H1 (cell line): ENCODE data around the gene DAZAP1. TPM values are rescaled to one million over a fixed set of nuclear protein-coding genes. Genes with fewer than 3 reads are reported as not detected.

Experiments used
- BRCA1 ChIP-seq: IDR thresholded peaks from 2 replicates; pipeline ENCODE4 v1.6.1; 2012; ENCODE audit warnings: low read depth, low read length, improper control_type of control experiment
- CEBPB ChIP-seq: IDR thresholded peaks from 2 replicates; pipeline ENCODE4 v1.6.1; 2012; ENCODE audit warnings: low read depth, low read length
- CHD2 ChIP-seq: IDR thresholded peaks from 2 replicates; pipeline ENCODE4 v1.6.1; 2012; ENCODE audit warnings: low read length, improper control_type of control experiment
- CTCF ChIP-seq, 3 experiments: IDR thresholded peaks; 1 replicate in 2 of 3; 2 replicates in 1 of 3; pipeline versions ENCODE4 v1.5.1 to v1.6.1; 2011; ENCODE audit warnings: low read length in 3 of 3, mild to moderate bottlenecking in 3 of 3, inconsistent platforms in 2 of 3, low read depth in 1 of 3, moderate library complexity in 1 of 3; ENCODE audit not compliant: insufficient read depth in 1 of 3; ENCODE audit errors: control extremely low read depth in 1 of 3
- EP300 ChIP-seq, 2 experiments: IDR thresholded peaks; 1 replicate in 1 of 2; 2 replicates in 1 of 2; pipeline ENCODE4 v1.6.1; 2011 to 2012; ENCODE audit warnings: low read depth in 2 of 2, low read length in 2 of 2, mild to moderate bottlenecking in 2 of 2, borderline replicate concordance in 1 of 2, inconsistent platforms in 1 of 2, moderate library complexity in 1 of 2
- HDAC2 ChIP-seq, 2 experiments: fragments of 300-600 bp in 1 of 2; sonication (generic) in 1 of 2; IDR thresholded peaks; 2 replicates each; pipeline ENCODE4 v1.6.1; 2011 to 2012; ENCODE audit warnings: low read depth in 2 of 2, low read length in 2 of 2, mild to moderate bottlenecking in 2 of 2, moderate library complexity in 2 of 2, borderline replicate concordance in 1 of 2, inconsistent platforms in 1 of 2
- JUN ChIP-seq: IDR thresholded peaks from 2 replicates; pipeline ENCODE4 v1.6.1; 2011; ENCODE audit warnings: low read depth, mild to moderate bottlenecking, improper control_type of control experiment, low read length
- RFX5 ChIP-seq: IDR thresholded peaks from 2 replicates; pipeline ENCODE4 v1.6.1; 2011; ENCODE audit warnings: low read depth, low read length, improper control_type of control experiment, borderline replicate concordance
- SIX5 ChIP-seq: IDR thresholded peaks from 2 replicates; pipeline ENCODE4 v1.6.1; 2011; ENCODE audit warnings: mild to moderate bottlenecking, low read depth, low read length
- ZNF274 ChIP-seq: IDR thresholded peaks from 2 replicates; pipeline ENCODE4 v1.7.0; 2012; ENCODE audit warnings: low read length, borderline replicate concordance; ENCODE audit errors: extremely low read depth
- polyA plus RNA-seq, 7 experiments: library from polyadenylated mRNA; depleted of rRNA in 3 of 7; stranded (reverse) in 5 of 7; unstranded in 2 of 7; fragments of >200 nt in 5 of 7; fragments of 200-250 nt in 2 of 7; gene quantifications; 1 replicate in 5 of 7; 2 replicates in 1 of 7; 4 replicates in 1 of 7; pipeline versions ENCODE4 v1.2.1 to v1.2.3, GENCODE V29; 2011 to 2013; ENCODE audit warnings: missing spikeins in 2 of 7, mixed read lengths in 2 of 7
- total RNA-seq: library from RNA; stranded (reverse); fragmentation: NEBNext Ultra II Directional; extraction: Animal tissue kit (Norgen Biotek cat#: 25700); gene quantifications from 2 replicates; pipeline ENCODE4 v1.2.1, GENCODE V29; 2021

The DAZAP1 gene
- total and polyA plus RNA-seq, 2 of the 8 experiments (the other 6 are each of a cell fraction or from before 2014, with no cell fraction given): 79.6 to 341 TPM

- TF ChIP-seq CTCF (IDR thresholded peaks at IDR 0.05; ENCODE audit: control extremely low read depth in 1 of 3, insufficient read depth in 1 of 3, low read depth in 1 of 3, low read length in 3 of 3): no peak
- no peak for TF ChIP-seq HDAC2 (IDR thresholded peaks at IDR 0.05; ENCODE audit: borderline replicate concordance in 1 of 2, low read depth in 2 of 2, low read length in 2 of 2)
- no peak for TF ChIP-seq BRCA1
- no peak for TF ChIP-seq CHD2
- no peak for TF ChIP-seq EP300 (IDR thresholded peaks at IDR 0.05; ENCODE audit: borderline replicate concordance in 1 of 2, low read depth in 2 of 2, low read length in 2 of 2)
- no peak for TF ChIP-seq JUN
- TF ChIP-seq ZNF274: no peak
- TF ChIP-seq RFX5: no peak
- TF ChIP-seq SIX5: no peak
- no peak for TF ChIP-seq CEBPB
Observed at GRCh38 chr19:1417145-1417544, 9.8 kb downstream of the DAZAP1 start (continued).
